NCI-H460 (cell line): Measurements from ENCODE around the gene CAMKV. TPM values are rescaled to one million over a fixed set of nuclear protein-coding genes. Genes with fewer than 3 reads are reported as not detected.

ENCODE experiments used
- small RNA-seq, 2 experiments: library from RNA; depleted of rRNA; stranded (forward); fragments of <200 nt; gene quantifications; one replicate each; pipeline ENCODE3, GENCODE V24; 2014
- total RNA-seq: library from RNA; depleted of rRNA; stranded (reverse); fragments of >200 nt; shearing (Covaris generic); gene quantifications from 2 replicates; pipeline ENCODE4 v1.2.3, GENCODE V29; 2014; rRNA removed

Gene CAMKV
- total RNA-seq, 1 experiment from 2014 or later: not detected

Small RNA genes lying within 50 kb of the gene (small RNA-seq; reads per million reads assigned to genes)
- 0 reads per million in 2 experiments for gene RN7SL217P

Other genes starting within 250 kb of the CAMKV start
- 72.8 and 89.8 TPM in 2 replicates for gene APEH, start 195.6 kb downstream of the CAMKV start, total RNA-seq
- 3.2 and 4.0 TPM in 2 replicates for gene MST1, start 180.4 kb downstream of the CAMKV start, total RNA-seq
- 18.2 and 18.6 TPM in 2 replicates for gene RNF123, start 180.3 kb downstream of the CAMKV start, total RNA-seq
- not detected in 2 replicates for gene AMIGO3, start 150.2 kb downstream of the CAMKV start, total RNA-seq
- gene GMPPB, start 146.0 kb downstream of the CAMKV start, total RNA-seq: 7.8 and 8.7 TPM in 2 replicates
- 13.3 and 13.4 TPM in 2 replicates for gene IP6K1, start 83.4 kb downstream of the CAMKV start, total RNA-seq
- gene CDHR4, start 70.0 kb downstream of the CAMKV start, total RNA-seq: not detected in 2 replicates
- 0.10 and 0.26 TPM in 2 replicates for gene INKA1, start 66.6 kb downstream of the CAMKV start, total RNA-seq
- 1.4 and 2.2 TPM in 2 replicates for gene UBA7, start 56.0 kb downstream of the CAMKV start, total RNA-seq
- gene TRAIP, start 13.3 kb downstream of the CAMKV start, total RNA-seq: 5.3 and 5.7 TPM in 2 replicates
- gene MST1R, start 34.0 kb upstream of the CAMKV start, total RNA-seq: 0.69 and 0.82 TPM in 2 replicates
- 8.9 and 10.8 TPM in 2 replicates for gene MON1A, start 59.9 kb upstream of the CAMKV start, total RNA-seq
- gene RBM6, start 70.2 kb upstream of the CAMKV start, total RNA-seq: 24.6 and 33.8 TPM in 2 replicates
- 56.9 and 61.4 TPM in 2 replicates for gene RBM5, start 219.0 kb upstream of the CAMKV start, total RNA-seq